Thoracic aorta (tissue), 2 donors: ENCODE data around the gene SCRT2. TPM values are rescaled to one million over a fixed set of nuclear protein-coding genes. Genes with fewer than 3 reads are reported as not detected.
"Not testable (repeated sequence)": the region's sequence is repeated elsewhere in the genome, so short reads cannot be mapped to it uniquely, and the experiment has no call there.

Source experiments
- ATAC-seq: fragments of 150-250 bp; one replicate; pipeline ENCODE4 v1.8.0; 2017; ENCODE audit warnings: low read depth; ENCODE audit not compliant: insufficient number of reproducible peaks, low FRiP score
- DNase-seq: peaks from one replicate; pipeline ENCODE4 v3.0.0-alpha.2; 2020; ENCODE audit warnings: low spot score
- H3K27ac ChIP-seq, 2 donors: fragments of 200-600 bp; sonication (generic); 1 replicate in 1 of 2; 2 replicates in 1 of 2; pipeline ENCODE4 v1.5.1; 2016; ENCODE audit warnings: mild to moderate bottlenecking in 2 of 2, moderate library complexity in 2 of 2
- H3K27me3 ChIP-seq: fragments of 200-600 bp; sonication (generic); replicated peaks from 2 replicates; pipeline ENCODE4 v1.6.0; 2016; ENCODE audit warnings: mild to moderate bottlenecking; ENCODE audit not compliant: insufficient read depth
- H3K36me3 ChIP-seq: fragments of 200-600 bp; sonication (generic); one replicate; pipeline ENCODE4 v1.5.1; 2016
- H3K4me1 ChIP-seq, 2 donors: fragments of 200-600 bp; sonication (generic); 1 replicate in 1 of 2; 2 replicates in 1 of 2; pipeline versions ENCODE4 v1.5.1 to v1.6.0; 2016; ENCODE audit warnings: low read depth in 2 of 2, mild to moderate bottlenecking in 1 of 2; ENCODE audit not compliant: control insufficient read depth in 1 of 2
- H3K4me3 ChIP-seq: fragments of 200-600 bp; sonication (generic); 2 replicates; pipeline ENCODE4 v1.5.1; 2016; ENCODE audit warnings: mild to moderate bottlenecking
- H3K9me3 ChIP-seq: fragments of 200-600 bp; sonication (generic); 2 replicates; pipeline ENCODE4 v1.5.1; 2016
- total RNA-seq, 2 donors: library from RNA; depleted of rRNA; stranded (reverse); fragments of >200 nt; gene quantifications; one replicate each; pipeline versions ENCODE4 v1.1.0 to v1.2.3, GENCODE V29; 2016
- TF ChIP-seq, protein P1 (sequence below): fragments of 200-600 bp; sonication (generic); IDR thresholded peaks from one replicate; pipeline ENCODE4 v1.5.1; 2019; ENCODE audit warnings: antibody characterized with exemption

Gene SCRT2
- total RNA-seq, 2 donors from 2014 or later, result not detected

DNA sequence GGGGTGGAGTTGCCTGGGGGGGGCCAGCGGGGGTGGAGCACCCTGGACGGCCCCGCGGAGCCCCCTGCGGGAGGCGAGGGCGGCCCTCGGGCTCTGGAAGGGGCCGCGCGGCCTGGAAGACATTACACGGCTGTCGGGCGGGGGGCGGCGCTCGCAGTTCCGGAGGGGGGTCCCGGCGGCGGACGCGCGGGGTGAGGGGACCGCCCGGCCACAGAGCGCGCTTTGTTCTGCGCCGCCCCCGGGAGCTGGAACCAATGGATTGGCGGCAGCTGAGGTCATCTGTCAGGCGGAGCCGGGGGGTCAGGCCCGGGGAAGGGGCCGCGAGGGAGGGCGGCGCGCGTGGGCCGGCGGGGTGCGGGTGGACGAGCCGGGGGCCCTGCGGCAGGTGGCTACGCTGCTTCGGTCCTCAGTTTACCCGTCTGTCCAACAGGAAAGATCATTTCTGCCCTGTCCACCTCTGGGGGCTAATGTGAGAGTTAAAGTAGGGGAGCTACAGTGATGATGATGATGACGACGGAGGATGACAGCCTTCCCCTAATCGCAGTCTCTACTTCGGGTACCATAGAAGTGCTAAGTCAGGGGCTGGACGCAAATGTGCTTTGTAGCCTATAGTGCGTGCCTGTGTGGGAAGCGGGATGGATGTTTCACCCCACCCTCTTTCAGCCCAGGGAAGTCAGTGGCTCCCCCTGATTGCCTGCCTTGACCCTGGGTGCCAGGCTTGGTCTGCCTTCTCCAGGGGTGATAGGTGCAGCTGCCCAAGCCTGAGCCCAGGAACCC, 33.0 kb downstream of the SCRT2 start:
- no peak overlapping the region for H3K27ac ChIP-seq
- H3K9me3 ChIP-seq, result no peaks in the 10 kb centered on the region
- H3K36me3 ChIP-seq, result peaks cover 1% of the 10 kb centered on the region
- no peaks in the 10 kb centered on the region for H3K27me3 ChIP-seq
- no peak for DNase-seq
- H3K4me1 ChIP-seq, result peaks cover 0 to 4% of the 10 kb centered on the region in 2 donors
- ATAC-seq, result no peak
- TF ChIP-seq, protein P1, sequence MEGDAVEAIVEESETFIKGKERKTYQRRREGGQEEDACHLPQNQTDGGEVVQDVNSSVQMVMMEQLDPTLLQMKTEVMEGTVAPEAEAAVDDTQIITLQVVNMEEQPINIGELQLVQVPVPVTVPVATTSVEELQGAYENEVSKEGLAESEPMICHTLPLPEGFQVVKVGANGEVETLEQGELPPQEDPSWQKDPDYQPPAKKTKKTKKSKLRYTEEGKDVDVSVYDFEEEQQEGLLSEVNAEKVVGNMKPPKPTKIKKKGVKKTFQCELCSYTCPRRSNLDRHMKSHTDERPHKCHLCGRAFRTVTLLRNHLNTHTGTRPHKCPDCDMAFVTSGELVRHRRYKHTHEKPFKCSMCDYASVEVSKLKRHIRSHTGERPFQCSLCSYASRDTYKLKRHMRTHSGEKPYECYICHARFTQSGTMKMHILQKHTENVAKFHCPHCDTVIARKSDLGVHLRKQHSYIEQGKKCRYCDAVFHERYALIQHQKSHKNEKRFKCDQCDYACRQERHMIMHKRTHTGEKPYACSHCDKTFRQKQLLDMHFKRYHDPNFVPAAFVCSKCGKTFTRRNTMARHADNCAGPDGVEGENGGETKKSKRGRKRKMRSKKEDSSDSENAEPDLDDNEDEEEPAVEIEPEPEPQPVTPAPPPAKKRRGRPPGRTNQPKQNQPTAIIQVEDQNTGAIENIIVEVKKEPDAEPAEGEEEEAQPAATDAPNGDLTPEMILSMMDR, result no peak
- H3K4me3 ChIP-seq, result peak overlapping the region; percentile 63

DNA sequence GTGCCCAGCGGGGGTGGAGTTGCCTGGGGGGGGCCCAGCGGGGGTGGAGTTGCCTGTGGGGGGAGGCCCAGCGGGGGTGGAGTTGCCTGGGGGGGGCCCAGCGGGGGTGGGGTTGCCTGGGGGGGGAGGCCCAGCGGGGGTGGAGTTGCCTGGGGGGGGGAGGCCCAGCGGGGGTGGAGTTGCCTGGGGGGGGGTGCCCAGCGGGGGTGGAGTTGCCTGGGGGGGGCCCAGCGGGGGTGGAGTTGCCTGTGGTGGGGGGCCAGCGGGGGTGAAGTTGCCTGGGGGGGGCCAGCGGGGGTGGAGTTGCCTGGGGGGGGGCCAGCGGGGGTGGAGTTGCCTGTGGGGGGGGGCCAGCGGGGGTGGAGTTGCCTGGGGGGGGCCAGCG, 33.6 kb downstream of the SCRT2 start:
- not testable (repeated sequence) for H3K27ac ChIP-seq, H3K9me3 ChIP-seq, H3K4me1 ChIP-seq, H3K36me3 ChIP-seq, H3K27me3 ChIP-seq, DNase-seq, ATAC-seq
- peak overlapping the region; percentile 63 for H3K4me3 ChIP-seq

DNA sequence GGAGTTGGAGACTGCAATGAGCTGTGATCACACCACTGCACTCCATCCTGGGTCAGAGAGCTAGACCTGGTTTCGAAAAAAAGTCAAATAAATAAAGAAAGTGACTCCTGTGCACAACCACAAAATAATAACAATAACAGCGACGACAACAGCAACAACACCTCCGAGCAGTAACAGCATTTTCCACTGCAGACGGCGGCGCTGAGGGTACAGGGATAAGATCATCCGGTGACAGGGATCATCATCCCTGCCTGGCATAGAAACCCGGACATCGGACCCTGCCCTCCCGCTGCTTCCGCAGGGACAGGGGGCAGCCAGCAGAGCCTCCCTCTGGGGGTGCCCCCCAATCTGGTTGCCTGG, 34.1 kb downstream of the SCRT2 start:
- Histone ChIP-seq H3K4me1 (peaks cover 0 to 4% of the 10 kb centered on the region in 2 donors), H3K9me3 (no peaks in the 10 kb centered on the region), H3K36me3 (no peaks in the 10 kb centered on the region), H3K4me3 (no peak overlapping the region), H3K27me3 (no peaks in the 10 kb centered on the region), H3K27ac (no peak overlapping the region)
- no peak for ATAC-seq
- no peak for DNase-seq
- TF ChIP-seq, protein P1, result no peak

DNA sequence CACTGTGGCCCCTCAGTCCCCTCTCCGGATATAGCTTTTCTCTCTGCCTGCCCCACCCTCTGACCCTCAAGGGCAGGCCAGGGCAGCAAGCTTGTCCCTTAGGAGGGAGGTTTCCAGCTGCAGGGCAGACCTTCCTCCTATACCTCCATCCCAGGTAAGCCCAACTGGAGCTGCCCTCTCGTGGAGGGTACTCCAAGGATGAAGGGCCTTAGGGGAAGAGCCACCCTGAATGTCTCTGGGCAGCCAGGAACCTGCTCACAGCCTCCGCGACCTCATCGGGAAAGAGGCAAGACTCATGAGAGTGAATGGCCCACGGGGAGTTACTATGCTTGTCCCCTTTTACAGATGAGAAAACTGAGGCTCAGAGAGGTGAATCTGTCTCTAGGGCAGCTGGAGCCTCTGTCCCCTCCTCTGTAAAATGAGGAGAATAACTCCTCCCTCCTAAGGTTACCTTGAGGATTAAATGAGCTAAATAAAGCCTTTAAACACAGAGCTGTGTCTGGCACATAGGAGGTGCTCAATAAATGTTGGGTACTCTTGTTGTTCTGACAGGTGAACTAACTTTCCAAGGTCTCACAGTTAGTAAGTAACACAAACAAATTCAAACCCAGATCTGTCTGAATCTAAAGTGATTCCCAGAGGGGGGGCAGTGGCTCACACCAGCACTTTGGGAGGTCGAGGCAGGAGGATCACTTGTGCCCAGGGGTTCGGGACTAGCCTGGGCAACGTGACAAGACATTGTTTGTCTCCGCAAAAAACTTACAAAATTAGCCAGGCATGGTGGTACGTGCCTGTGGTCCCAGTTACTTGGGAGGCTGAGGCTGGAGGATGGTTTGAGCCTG, 34.7 kb downstream of the SCRT2 start:
- no peak for ATAC-seq
- no peak for DNase-seq
- Histone ChIP-seq H3K36me3 (no peaks in the 10 kb centered on the region), H3K9me3 (no peaks in the 10 kb centered on the region), H3K4me3 (no peak overlapping the region), H3K27me3 (no peaks in the 10 kb centered on the region), H3K27ac (no peak overlapping the region), H3K4me1 (peaks cover 0 to 4% of the 10 kb centered on the region in 2 donors)
- TF ChIP-seq, protein P1, result no peak

DNA sequence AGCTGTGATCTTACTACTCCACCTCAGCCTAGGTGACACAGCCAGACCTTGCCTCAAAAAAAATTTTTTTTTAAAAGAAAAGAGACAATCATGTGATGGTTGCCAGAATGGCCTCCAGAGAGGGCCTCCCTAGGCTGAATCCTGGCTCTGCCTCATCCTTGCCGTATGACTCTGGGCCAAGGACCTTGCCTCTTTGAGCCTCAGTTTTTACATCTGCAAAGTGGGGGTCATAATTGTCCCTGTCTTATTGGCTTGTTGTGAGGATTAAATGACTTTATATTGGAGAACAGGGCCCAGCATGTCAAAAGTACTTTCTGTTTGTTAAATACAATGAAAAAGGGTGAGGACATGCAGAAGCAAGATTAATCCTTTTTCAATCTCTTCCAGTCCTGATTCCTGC, 37.0 kb downstream of the SCRT2 start:
- no peak overlapping the region for H3K4me3 ChIP-seq
- peaks cover 0 to 4% of the 10 kb centered on the region in 2 donors for H3K4me1 ChIP-seq
- ATAC-seq, result no peak
- TF ChIP-seq, protein P1, result no peak
- H3K9me3 ChIP-seq, result no peaks in the 10 kb centered on the region
- DNase-seq, result no peak
- H3K27me3 ChIP-seq, result no peaks in the 10 kb centered on the region
- H3K36me3 ChIP-seq, result no peaks in the 10 kb centered on the region
- no peak overlapping the region for H3K27ac ChIP-seq
